DMS 273 (cell line): ENCODE results near the gene TRIM5.
"Not testable (repeated sequence)": the region's sequence is repeated elsewhere in the genome, so short reads cannot be mapped to it uniquely, and the experiment has no call there.

Source experiments
- DNase-seq: peaks from one replicate; lab custom pipeline; 2025; ENCODE audit not compliant: unreplicated experiment; lab: John Stamatoyannopoulos, UW

The TRIM5 gene

DNA sequence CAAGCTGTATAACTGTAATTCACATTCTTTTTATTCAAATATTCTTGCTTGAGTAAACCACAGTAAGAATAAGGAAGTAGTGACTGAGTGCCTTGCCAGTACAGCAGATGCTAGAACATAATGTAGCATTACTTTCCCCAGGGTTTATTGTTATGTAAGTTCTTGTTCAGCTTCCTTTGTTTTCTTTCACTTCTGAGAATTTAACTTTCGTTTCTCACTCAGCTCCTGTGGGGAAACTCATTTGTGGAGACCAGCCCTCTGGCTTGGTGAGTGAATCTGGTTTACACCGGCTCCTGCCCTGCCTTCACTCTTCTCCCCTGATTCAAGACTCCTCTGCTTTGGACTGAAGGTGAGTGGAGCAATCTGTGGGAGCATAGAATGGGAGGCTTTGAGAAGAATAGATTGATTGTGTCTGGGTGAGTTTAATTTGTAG, 4.7 kb upstream of the TRIM5 start, which contains the start of gene TRIM22:
Gene TRIM22 (plus strand): TSS at position 240 of the 433 bp plus-strand sequence. CDS start 6,443 bp downstream, outside the sequence.
- DNase-seq = no peak

- DNase-seq = no peak
These were observed 3.6 kb upstream of the TRIM5 start for GRCh38 chr11:5688482-5688881.

GRCh38 chr11:5686426-5686825, 1.6 kb upstream of the TRIM5 start:
- no peak for DNase-seq

GRCh38 chr11:5684036-5684645, 733 bp downstream of the TRIM5 start:
- DNase-seq = no peak

GRCh38 chr11:5683620-5684019, 1.3 kb downstream of the TRIM5 start:
- DNase-seq = not testable (repeated sequence)

DNA sequence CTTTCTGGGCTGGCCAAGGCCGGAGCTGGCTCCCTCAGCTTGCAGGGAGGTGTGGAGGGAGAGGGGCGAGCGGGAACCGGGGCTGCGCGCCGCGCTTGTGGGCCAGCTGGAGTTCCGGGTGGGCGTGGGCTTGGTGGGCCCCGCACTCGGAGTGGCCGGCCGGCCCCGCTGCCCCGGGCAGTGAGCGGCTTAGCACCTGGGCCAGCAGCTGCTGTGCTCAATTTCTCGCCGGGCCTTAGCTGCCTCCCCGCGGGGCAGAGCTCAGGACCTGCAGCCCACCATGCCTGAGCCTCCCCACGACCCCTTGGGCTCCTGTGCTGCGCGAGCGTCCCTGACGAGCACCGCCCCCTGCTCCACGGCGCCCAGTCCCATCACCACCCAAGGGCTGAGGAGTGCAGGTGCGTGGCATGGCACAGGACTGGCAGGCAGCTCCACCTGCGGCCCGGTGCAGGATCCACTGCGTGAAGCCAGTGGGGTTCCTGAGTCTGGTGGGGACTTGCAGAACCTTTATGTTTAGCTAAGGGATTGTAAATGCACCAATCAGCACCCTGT, 1.9 kb downstream of the TRIM5 start:
- not testable (repeated sequence) for DNase-seq

- no peak for DNase-seq
These were observed 5.1 kb downstream of the TRIM5 start for GRCh38 chr11:5679811-5680210.

- DNase-seq = no peak
These were observed 10.5 kb downstream of the TRIM5 start for GRCh38 chr11:5674391-5674790.

GRCh38 chr11:5671831-5672230, 13.0 kb downstream of the TRIM5 start:
- no peak for DNase-seq

DNA sequence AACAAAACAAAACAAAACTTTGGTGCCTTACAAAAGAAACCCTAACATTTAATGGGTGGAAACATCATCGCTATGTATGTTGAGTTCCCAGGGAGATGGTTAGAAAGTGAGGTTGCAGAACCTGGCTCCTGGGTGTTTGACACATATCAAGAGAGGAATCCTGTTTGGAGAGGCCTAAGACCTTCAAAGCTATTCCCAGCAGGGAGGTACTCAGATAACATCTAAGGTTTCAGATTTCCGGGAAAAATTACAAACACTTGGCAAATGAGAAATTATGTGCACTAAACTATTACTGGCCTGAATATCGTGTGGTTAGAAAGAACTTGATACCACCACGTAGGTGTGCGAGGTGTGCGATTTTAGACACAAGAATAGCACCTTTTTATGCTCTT, 18.5 kb downstream of the TRIM5 start:
- DNase-seq = no peak

- no peak for DNase-seq
These were observed 19.0 kb downstream of the TRIM5 start for GRCh38 chr11:5665746-5666401.

DNA sequence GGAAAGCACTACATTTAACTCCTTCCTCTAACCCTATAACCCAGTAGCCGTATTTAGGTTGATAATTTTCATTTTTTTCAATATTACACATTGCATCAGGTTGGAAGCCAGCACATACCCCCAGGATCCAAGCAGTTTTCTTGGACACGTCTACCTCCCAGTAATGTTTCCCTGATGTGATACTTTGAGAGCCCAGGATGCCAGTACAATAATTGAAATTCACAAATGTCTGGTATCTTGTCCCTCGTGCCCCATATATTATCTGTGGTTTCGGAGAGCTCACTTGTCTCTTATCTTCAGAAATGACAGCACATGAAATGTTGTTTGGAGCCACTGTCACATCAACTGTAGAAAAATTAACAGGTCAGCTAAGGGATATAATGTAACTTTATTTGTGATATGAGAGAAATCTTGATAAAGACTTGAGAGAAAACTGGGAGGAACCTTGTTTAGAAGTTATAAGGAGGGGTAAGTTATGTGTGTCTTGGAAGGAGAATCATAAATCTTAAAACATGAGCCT, 19.8 kb downstream of the TRIM5 start:
- DNase-seq = no peak

DNA sequence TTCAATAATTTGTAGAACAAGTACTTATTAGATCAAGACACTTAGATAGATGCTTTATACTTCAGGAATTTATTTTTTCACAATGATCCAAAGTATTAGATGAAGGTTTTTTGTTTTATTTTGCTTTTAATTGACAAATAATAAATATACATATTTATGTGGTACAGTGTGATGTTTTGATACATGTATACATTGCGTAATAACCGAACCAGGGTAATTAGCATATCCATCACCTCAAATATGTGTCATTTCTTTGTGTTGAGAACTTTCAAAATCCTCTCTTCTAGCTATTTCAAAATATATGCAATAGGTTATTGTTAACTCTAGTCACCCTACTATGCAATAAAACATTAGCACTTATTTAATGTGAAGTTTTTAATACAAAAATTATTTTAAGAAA, 21.4 kb downstream of the TRIM5 start:
- no peak for DNase-seq

GRCh38 chr11:5658318-5658717, 26.6 kb downstream of the TRIM5 start:
- DNase-seq = no peak

DNA sequence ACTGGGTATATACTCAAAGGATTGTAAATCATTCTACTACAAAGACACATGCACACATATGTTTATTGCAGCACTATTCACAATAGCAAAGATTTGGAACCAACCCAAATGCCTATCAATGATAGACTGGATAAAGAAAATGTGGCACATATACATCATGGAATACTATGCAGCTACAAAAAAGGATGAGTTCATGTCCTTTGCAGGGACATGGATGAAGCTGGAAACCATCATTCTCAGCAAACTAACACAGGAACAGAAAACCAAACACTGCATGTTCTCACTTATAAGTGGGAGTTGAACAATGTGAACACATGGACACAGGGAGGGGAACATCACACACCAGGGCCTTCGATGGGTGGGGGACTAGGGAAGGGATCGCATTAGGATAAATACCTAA, 27.9 kb downstream of the TRIM5 start:
- DNase-seq = not testable (repeated sequence)

GRCh38 chr11:5655474-5655873, 29.4 kb downstream of the TRIM5 start:
- DNase-seq = no peak

DNA sequence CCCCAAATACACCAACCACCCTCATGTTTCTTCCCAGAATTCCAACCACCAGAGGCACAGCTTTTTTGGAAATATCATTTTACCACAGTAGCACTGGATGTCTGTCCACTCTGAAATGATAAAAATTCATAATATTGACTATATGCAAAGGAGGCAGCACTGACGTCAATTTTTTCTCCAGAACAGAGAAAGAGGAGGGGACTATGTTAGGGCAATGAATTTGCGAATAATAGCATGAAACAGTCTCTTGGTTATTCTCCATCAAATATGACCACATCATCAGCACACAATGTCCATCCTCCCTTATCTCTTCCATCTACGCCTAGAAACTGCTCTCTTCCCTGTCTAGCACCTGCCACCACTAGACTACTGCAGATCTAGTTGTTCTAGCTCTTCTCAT, 38.7 kb downstream of the TRIM5 start:
- DNase-seq = no peak

GRCh38 chr11:5643585-5643984, 41.3 kb downstream of the TRIM5 start:
- DNase-seq = no peak

DNA sequence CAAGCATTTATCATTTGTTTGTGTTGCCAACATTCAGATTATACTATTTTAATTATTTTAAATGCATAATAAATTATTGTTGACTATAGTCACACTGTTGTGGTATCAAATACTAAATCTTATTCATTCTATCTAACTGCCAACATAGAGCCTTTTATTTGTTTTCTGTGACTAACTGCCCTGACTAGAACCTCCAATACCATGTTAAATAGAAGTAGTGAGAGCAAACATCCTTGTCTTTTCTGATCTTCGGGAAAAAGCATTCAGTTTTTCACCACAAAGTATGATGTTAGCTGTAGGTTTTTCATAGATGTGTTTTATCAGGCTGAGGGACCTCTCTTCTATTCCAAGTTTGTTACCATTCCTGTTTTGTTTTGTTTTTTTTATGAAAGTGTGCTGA, 44.9 kb downstream of the TRIM5 start:
- DNase-seq = no peak

- no peak for DNase-seq
These were observed 52.8 kb downstream of the TRIM5 start for GRCh38 chr11:5631969-5632635.

DNA sequence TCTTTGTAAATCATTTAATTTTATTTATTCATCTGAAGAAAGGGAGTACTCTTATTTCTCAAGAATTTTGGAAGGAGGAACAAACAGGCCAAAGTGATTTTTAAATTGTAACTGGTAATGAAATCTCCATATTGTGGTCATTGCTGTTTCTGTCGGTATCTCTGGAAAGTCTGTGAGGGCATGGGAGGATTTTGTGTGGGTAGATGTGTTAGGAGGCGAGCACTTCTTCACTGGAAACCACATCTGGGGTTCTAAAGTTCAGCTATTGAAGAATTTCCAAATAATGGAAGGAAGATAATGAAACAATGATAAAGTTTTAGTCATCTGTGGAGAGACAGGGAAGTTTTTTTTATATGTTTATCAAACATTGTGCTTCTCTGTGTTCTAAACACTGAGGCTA, 53.5 kb downstream of the TRIM5 start:
- no peak for DNase-seq

DNA sequence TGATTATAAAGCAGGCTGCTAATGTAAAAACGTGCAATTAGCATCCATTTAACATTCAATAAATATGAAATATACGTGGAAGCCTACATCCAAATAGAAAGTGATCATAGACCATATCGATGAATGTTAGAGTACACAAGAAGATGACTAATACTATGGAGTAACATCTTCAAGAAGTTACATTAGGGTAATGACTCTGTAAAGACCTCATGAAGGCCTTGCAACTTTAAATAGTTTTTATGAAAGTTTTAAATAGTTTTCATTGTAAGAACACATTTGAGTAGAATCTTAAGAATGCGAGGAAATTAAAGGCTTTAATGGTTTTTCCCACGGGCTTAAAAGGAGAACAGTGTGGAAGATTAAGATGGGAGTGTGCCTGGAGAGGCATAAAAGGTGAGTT, 58.7 kb downstream of the TRIM5 start:
- DNase-seq = no peak
